GOT3 (cell line): ENCODE data around the gene NFASC.

ENCODE experiments used
- DNase-seq: peaks from one replicate; lab custom pipeline; 2025; ENCODE audit warnings: mixed read lengths; lab: John Stamatoyannopoulos, UW

The NFASC gene

GRCh38 chr1:205062895-205063294 lies 192.2 kb downstream of the NFASC start:
- no peak for DNase-seq

GRCh38 chr1:205064301-205064700 lies 193.6 kb downstream of the NFASC start:
- no peak for DNase-seq

GRCh38 chr1:205064741-205065316 lies 194.2 kb downstream of the NFASC start:
- DNase-seq, result no peak

GRCh38 chr1:205065666-205066065 lies 195.0 kb downstream of the NFASC start:
- DNase-seq, result no peak

- DNase-seq, result no peak
Measured at GRCh38 chr1:205066141-205066818, 195.6 kb downstream of the NFASC start.

GRCh38 chr1:205067031-205067430 lies 196.4 kb downstream of the NFASC start:
- DNase-seq, result no peak

GRCh38 chr1:205068001-205068400 lies 197.3 kb downstream of the NFASC start:
- no peak for DNase-seq

GRCh38 chr1:205068457-205069040 lies 197.9 kb downstream of the NFASC start:
- no peak for DNase-seq

- DNase-seq, result no peak
Measured at GRCh38 chr1:205069371-205070125, 198.9 kb downstream of the NFASC start.

- DNase-seq, result no peak
Measured at GRCh38 chr1:205071028-205071409, 200.4 kb downstream of the NFASC start.

- DNase-seq, result no peak
Measured at GRCh38 chr1:205071801-205072200, 201.1 kb downstream of the NFASC start.

- DNase-seq, result no peak
Measured at GRCh38 chr1:205072286-205072685, 201.6 kb downstream of the NFASC start.
